Measurements from ENCODE around the gene PLEKHD1.

PLEKHD1 gene

DNA sequence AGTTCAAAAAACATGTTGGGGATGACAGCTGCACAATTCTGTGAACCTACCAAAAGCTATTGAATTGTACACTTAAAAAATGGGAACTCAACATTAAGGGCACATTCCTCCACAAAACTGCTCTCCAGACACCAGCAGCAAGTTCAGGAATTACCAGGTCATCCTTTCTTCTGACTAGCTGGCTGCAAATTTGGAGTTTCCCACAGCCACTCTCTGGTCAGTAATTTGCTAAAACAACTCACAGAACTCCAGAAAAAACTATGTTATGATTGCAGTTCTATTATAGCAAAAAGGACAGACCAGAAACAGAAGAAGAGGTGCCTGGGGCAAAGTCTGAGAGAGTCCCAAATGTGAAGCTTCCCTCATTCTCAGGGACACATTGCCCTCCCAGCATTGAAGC is 20.1 kb upstream of the PLEKHD1 start:
- TF ChIP-seq ZNF8 (CRISPR knock-in tag; IDR thresholded peaks at IDR 0.05) (no peak), TOX (CRISPR knock-in tag; IDR thresholded peaks at IDR 0.05; ENCODE audit: borderline replicate concordance) (no peak), RARB (CRISPR knock-in tag; IDR thresholded peaks at IDR 0.05) (no peak), BACH2 (CRISPR knock-in tag; IDR thresholded peaks at IDR 0.05; ENCODE audit: borderline replicate concordance) (no peak), OSR1 (CRISPR knock-in tag; IDR thresholded peaks at IDR 0.05) (no peak), ARNTL (CRISPR knock-in tag; IDR thresholded peaks at IDR 0.05; ENCODE audit: borderline replicate concordance, low read depth) (no peak), ZFP3 (CRISPR knock-in tag; IDR thresholded peaks at IDR 0.05) (no peak), ZNF565 (CRISPR knock-in tag; conservative IDR thresholded peaks at IDR 0.05; ENCODE audit: low read depth) (no peak), ZNF70 (CRISPR knock-in tag; IDR thresholded peaks at IDR 0.05) (no peak), GLIS3 (CRISPR knock-in tag; IDR thresholded peaks at IDR 0.05) (no peak), TCF4 (CRISPR knock-in tag; IDR thresholded peaks at IDR 0.05; ENCODE audit: borderline replicate concordance) (no peak)
- TF ChIP-seq, protein P1, sequence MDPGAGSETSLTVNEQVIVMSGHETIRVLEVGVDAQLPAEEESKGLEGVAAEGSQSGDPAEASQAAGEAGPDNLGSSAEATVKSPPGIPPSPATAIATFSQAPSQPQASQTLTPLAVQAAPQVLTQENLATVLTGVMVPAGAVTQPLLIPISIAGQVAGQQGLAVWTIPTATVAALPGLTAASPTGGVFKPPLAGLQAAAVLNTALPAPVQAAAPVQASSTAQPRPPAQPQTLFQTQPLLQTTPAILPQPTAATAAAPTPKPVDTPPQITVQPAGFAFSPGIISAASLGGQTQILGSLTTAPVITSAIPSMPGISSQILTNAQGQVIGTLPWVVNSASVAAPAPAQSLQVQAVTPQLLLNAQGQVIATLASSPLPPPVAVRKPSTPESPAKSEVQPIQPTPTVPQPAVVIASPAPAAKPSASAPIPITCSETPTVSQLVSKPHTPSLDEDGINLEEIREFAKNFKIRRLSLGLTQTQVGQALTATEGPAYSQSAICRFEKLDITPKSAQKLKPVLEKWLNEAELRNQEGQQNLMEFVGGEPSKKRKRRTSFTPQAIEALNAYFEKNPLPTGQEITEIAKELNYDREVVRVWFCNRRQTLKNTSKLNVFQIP (CRISPR knock-in tag; IDR thresholded peaks at IDR 0.05; ENCODE audit: borderline replicate concordance, low read depth), result no peak
- TF ChIP-seq, protein P2, sequence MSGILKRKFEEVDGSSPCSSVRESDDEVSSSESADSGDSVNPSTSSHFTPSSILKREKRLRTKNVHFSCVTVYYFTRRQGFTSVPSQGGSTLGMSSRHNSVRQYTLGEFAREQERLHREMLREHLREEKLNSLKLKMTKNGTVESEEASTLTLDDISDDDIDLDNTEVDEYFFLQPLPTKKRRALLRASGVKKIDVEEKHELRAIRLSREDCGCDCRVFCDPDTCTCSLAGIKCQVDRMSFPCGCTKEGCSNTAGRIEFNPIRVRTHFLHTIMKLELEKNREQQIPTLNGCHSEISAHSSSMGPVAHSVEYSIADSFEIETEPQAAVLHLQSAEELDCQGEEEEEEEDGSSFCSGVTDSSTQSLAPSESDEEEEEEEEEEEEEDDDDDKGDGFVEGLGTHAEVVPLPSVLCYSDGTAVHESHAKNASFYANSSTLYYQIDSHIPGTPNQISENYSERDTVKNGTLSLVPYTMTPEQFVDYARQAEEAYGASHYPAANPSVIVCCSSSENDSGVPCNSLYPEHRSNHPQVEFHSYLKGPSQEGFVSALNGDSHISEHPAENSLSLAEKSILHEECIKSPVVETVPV (CRISPR knock-in tag; IDR thresholded peaks at IDR 0.05), result no peak
- TF ChIP-seq, protein P3, sequence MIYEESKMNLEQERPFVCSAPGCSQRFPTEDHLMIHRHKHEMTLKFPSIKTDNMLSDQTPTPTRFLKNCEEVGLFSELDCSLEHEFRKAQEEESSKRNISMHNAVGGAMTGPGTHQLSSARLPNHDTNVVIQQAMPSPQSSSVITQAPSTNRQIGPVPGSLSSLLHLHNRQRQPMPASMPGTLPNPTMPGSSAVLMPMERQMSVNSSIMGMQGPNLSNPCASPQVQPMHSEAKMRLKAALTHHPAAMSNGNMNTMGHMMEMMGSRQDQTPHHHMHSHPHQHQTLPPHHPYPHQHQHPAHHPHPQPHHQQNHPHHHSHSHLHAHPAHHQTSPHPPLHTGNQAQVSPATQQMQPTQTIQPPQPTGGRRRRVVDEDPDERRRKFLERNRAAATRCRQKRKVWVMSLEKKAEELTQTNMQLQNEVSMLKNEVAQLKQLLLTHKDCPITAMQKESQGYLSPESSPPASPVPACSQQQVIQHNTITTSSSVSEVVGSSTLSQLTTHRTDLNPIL (CRISPR knock-in tag; IDR thresholded peaks at IDR 0.05; ENCODE audit: low read depth), result no peak

DNA sequence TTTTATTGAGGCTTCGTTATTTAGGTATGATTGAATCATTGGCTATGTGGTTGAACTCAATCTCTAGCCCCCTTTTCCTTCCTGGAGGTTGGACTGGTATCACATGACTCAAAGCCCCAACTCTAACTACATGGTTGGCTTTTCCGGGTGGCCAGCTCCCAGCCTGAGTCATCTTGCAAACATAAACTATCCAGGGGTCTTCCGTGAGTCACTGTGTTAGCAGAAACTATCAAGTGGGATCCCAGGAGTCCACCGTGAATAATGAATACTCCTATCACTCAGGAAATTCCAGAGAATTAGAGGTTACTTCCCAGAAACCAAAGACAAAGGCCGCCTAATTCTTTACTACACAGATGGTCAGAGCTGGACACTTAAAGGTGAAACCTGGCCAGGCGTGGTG is 19.7 kb upstream of the PLEKHD1 start:
- TF ChIP-seq, protein P3 (CRISPR knock-in tag; IDR thresholded peaks at IDR 0.05; ENCODE audit: low read depth), result no peak
- TF ChIP-seq ZNF565 (CRISPR knock-in tag; conservative IDR thresholded peaks at IDR 0.05; ENCODE audit: low read depth), result no peak
- TF ChIP-seq ZNF8 (CRISPR knock-in tag; IDR thresholded peaks at IDR 0.05), result no peak
- no peak for TF ChIP-seq RARB (CRISPR knock-in tag; IDR thresholded peaks at IDR 0.05)
- no peak for TF ChIP-seq ARNTL (CRISPR knock-in tag; IDR thresholded peaks at IDR 0.05; ENCODE audit: borderline replicate concordance, low read depth)
- no peak for TF ChIP-seq PPARA (CRISPR knock-in tag; IDR thresholded peaks at IDR 0.05; ENCODE audit: borderline replicate concordance)
- no peak for TF ChIP-seq ZFP30 (CRISPR knock-in tag; IDR thresholded peaks at IDR 0.05)
- TF ChIP-seq CSDC2 (CRISPR knock-in tag; IDR thresholded peaks at IDR 0.05), result no peak
- no peak for TF ChIP-seq BACH2 (CRISPR knock-in tag; IDR thresholded peaks at IDR 0.05; ENCODE audit: borderline replicate concordance)
- peak; percentile 54 for TF ChIP-seq ISL1 (CRISPR knock-in tag; IDR thresholded peaks at IDR 0.05)
- no peak for TF ChIP-seq SNAI2 (CRISPR knock-in tag; IDR thresholded peaks at IDR 0.05)
- TF ChIP-seq, protein P4, sequence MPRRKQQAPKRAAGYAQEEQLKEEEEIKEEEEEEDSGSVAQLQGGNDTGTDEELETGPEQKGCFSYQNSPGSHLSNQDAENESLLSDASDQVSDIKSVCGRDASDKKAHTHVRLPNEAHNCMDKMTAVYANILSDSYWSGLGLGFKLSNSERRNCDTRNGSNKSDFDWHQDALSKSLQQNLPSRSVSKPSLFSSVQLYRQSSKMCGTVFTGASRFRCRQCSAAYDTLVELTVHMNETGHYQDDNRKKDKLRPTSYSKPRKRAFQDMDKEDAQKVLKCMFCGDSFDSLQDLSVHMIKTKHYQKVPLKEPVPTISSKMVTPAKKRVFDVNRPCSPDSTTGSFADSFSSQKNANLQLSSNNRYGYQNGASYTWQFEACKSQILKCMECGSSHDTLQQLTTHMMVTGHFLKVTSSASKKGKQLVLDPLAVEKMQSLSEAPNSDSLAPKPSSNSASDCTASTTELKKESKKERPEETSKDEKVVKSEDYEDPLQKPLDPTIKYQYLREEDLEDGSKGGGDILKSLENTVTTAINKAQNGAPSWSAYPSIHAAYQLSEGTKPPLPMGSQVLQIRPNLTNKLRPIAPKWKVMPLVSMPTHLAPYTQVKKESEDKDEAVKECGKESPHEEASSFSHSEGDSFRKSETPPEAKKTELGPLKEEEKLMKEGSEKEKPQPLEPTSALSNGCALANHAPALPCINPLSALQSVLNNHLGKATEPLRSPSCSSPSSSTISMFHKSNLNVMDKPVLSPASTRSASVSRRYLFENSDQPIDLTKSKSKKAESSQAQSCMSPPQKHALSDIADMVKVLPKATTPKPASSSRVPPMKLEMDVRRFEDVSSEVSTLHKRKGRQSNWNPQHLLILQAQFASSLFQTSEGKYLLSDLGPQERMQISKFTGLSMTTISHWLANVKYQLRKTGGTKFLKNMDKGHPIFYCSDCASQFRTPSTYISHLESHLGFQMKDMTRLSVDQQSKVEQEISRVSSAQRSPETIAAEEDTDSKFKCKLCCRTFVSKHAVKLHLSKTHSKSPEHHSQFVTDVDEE (CRISPR knock-in tag; IDR thresholded peaks at IDR 0.05), result no peak
- TF ChIP-seq GLIS3 (CRISPR knock-in tag; IDR thresholded peaks at IDR 0.05), result no peak
- TF ChIP-seq, protein P5, sequence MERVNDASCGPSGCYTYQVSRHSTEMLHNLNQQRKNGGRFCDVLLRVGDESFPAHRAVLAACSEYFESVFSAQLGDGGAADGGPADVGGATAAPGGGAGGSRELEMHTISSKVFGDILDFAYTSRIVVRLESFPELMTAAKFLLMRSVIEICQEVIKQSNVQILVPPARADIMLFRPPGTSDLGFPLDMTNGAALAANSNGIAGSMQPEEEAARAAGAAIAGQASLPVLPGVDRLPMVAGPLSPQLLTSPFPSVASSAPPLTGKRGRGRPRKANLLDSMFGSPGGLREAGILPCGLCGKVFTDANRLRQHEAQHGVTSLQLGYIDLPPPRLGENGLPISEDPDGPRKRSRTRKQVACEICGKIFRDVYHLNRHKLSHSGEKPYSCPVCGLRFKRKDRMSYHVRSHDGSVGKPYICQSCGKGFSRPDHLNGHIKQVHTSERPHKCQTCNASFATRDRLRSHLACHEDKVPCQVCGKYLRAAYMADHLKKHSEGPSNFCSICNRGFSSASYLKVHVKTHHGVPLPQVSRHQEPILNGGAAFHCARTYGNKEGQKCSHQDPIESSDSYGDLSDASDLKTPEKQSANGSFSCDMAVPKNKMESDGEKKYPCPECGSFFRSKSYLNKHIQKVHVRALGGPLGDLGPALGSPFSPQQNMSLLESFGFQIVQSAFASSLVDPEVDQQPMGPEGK (CRISPR knock-in tag; IDR thresholded peaks at IDR 0.05; ENCODE audit: borderline replicate concordance), result 0 out of 2 replicates have a peak, but pooled peaks have one; percentile 21
- no peak for TF ChIP-seq ESRRG (CRISPR knock-in tag; IDR thresholded peaks at IDR 0.05)
- TF ChIP-seq, protein P1 (CRISPR knock-in tag; IDR thresholded peaks at IDR 0.05; ENCODE audit: borderline replicate concordance, low read depth), result no peak
- peak; percentile 26; the same call in 1 of the 2 replicates for TF ChIP-seq TOX (CRISPR knock-in tag; IDR thresholded peaks at IDR 0.05; ENCODE audit: borderline replicate concordance)
- no peak for TF ChIP-seq ZNF70 (CRISPR knock-in tag; IDR thresholded peaks at IDR 0.05)
- TF ChIP-seq ZC3H10 (CRISPR knock-in tag; IDR thresholded peaks at IDR 0.05), result no peak
- ATAC-seq, result peak; percentile 95

More for the DNA sequence above, 20.1 kb upstream of the PLEKHD1 start:
- peak; percentile 26 for ATAC-seq
